Measurements from ENCODE around the gene SPAG9.

SPAG9 gene

DNA sequence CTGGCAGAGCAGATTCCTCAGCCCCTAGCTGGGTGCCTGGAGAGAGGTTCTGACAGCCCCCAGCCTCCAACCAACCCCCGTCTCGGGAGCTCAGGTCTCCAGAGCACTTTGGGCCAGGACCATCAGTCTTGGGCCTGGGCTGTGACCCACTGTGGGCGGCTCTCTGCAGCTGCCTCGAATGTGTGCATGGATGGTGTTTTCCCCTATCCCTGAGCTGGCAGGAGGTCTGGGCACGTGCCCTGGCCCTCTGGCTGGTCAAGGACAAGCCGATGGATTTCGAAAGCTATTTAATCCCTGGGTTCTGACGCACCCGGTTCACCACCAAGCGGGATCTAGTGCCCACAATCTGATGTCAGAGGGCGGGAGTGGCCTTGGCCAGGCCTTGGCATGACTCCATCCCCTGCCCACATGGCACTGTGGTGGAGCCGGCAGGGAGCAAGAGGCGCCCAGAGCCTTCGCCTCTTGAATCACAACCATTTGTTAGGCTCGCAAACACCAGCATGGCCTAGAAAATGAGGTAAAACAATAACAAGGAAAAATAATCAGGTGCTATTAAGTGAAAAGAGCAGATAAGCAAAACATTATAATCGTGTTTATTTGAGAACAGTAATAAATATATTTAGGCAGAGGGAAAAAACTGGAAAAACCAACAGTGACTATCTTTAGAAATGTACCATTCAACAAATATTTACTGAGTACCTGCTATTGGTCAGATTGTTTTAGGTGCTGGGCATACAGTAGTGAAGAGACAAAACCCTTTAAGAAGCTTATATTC lies 185.3 kb downstream of the SPAG9 start:
- peak; percentile 48 for DNase-seq

- no peak for DNase-seq
These were observed 185.9 kb downstream of the SPAG9 start for GRCh38 chr17:50934672-50935220.

DNA sequence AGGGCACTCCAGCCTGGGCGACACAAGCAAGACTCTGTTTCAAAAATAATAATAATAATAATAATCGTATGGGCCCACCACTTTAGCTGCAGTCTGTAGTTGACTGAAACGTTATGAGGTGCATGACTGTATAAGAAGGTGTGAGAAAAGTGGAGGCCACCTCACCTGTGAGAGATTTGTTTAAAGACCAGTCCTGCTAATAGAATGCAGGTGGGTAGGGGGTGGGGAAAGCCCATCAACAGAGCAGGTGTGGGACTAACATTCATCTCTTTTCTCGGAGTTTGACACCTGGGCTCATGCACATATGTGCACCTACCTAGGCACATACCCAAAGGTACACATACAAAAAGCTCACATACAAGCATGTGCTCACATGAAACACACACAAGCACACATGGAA lies 186.5 kb downstream of the SPAG9 start:
- no peak for DNase-seq

DNA sequence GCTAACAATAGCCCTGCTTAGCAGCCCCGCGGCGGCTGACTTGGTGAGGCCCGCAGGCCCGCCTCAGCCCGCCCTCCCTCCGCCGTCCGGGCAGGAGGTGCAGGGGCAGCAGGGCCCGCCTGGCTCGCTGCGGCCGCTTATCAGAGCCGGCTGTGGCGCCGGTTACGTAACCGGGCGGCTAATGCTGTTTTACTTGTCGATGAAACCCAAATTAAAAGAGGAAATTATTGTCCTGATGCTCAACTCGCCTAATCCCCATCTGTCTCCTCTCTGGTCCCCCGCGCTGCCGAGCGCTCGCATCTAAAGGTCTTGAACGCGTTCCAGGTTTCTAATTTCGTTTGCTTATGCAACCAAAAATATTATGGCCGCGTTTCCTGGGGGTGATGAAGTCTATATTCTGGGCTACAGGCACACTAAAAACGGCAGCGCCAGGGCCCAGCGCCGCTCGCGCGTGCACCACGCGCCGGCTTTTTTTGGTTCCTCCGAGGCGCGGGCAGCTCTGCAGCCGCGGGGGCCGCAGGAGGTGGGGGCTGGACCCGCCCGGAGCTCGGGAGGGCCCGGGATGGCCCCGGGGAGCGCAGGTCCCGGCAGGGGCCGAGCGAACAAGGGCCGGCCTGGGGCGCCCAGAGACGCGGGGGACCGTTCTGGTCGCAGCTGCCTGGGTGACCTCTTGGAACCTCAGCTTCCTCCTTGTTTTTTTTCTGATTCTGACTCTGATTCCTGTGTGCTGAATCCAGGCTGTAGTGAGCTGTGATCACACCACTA lies 189.3 kb downstream of the SPAG9 start:
- peak; percentile 29 for DNase-seq

DNA sequence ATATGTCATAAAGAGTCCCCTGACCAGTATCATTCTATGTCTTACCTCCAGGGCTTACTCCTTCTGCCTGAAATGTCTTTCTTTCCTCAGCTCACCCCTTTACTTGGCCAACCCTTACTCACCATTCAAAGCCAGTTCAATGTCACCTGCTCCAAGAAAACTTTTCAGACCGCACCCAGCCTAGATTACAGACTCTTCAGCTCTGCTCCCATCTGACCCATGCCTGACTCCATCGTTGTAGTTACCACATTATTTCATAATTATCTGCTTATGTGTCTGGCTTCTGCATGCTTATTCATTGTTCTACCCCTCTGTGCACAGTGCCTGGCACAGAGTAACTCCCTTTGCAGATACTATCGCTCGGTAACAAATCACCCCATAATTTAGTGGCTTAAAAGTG lies 192.0 kb downstream of the SPAG9 start:
- no peak for DNase-seq

DNA sequence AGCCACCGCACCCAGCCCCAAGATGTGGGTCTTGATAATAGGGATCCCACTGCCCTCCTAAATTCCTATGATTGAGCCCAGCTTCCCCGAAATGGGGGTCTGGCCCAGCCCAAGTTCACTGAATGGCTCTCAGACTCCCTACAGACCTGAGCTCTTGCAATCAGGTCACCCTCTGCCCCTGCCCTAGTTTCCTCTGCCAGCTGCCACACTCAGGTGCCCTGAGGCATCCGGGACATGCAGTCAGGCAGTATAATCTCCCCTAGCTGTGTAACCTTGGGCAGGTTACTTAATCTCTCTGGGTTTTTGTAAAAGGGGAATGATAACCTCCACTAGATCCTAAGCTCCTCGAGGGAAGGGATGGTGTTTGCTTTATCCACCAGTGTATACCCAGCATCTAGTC lies 193.4 kb downstream of the SPAG9 start:
- DNase-seq: no peak

- no peak for DNase-seq
These were observed 194.1 kb downstream of the SPAG9 start for GRCh38 chr17:50926523-50926922.

- DNase-seq: no peak
These were observed 195.3 kb downstream of the SPAG9 start for GRCh38 chr17:50925296-50925891.

GRCh38 chr17:50924800-50925199 lies 195.9 kb downstream of the SPAG9 start:
- no peak for DNase-seq

DNA sequence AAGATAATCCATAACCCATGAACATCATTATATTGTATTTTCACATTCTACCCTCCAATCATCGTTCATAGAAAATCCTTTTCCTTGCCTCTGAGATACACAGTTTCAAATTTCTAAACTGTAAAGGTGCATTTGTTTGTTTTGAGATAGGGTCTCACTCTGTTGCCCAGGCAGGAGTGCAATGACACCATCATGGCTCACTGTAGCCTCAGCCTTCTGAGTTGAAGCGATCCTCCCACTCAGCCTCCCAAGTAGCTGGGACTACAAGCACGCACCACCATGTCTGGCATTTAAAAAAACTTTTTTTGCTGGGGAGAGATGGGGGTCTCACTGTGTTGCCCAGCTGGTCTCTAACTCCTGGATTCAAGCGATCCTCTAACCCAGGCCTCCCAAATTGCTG lies 196.4 kb downstream of the SPAG9 start:
- DNase-seq: no peak

DNA sequence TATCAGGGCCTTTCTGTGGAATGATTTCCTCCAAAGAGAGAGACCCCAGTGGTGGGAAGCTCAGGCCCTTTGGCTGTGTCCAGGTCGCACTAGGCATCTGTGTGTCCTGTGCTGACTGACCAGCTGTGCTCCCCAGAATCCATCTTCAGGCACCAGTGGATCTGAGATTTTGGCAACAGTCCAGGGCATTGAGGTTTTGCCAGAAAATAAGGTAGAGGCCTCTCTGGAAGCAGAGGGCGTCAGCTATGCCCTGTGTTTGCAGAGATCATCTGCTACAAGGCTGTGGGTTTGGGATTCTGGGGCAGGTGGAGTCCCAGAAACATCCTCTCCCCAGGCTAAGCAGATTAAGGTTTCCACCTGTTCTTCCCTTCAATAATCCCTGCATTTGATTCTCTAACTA lies 197.1 kb downstream of the SPAG9 start:
- no peak for DNase-seq

DNA sequence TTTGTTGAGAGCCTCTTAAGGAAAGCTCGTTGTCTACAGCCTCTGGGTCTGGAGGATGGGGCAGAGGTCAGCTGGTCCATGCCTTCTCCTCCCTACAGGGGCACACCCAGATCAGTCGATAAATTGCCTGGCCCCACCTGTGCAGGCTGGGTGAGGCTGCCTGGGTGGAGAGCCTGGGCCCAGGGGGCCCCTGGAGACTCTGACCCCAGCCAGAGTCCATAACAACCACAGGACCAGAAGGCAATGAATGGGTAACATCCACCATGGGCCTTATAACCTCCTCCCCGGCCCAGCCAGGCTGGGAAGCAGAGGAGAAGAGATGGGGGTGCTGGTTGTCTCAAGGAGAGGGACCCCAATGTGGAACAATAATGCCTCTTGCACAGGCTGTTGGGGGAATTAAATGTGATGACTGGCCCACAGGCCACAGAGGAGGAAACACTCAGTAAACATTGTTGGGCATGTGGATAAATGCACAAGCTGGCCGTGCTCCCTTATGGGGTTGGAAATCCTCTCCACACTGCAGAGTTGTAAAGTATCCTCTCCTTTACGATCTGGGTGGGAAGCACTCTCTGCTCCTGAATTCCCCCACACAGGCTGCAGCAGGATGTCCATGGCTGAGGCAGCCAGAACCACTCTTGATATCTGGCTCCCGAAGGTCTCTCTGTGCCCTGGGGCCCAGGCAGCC lies 197.8 kb downstream of the SPAG9 start:
- DNase-seq: no peak

DNA sequence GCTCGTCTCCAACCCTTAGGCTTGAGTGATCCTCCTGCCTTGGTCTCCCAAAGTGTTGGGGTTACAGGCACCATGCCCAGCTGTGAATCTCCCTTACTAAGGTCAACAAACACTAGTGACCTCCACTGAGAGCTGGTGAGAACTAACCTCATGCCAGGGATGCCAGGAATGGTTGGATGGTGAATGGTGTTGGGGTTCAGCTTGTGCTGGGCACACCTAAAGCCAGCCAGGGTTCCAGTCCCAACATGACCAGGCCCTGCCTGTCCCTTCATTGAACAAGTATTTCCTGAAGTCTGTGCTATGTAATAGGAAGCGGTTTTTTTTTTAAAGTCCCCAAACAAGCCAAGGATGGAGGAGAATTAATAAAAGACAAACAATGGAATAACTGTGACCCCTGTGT lies 198.6 kb downstream of the SPAG9 start:
- no peak for DNase-seq

- no peak for DNase-seq
These were observed 199.6 kb downstream of the SPAG9 start for GRCh38 chr17:50920891-50921586.

GRCh38 chr17:50920041-50920410 lies 200.6 kb downstream of the SPAG9 start:
- no peak for DNase-seq

DNA sequence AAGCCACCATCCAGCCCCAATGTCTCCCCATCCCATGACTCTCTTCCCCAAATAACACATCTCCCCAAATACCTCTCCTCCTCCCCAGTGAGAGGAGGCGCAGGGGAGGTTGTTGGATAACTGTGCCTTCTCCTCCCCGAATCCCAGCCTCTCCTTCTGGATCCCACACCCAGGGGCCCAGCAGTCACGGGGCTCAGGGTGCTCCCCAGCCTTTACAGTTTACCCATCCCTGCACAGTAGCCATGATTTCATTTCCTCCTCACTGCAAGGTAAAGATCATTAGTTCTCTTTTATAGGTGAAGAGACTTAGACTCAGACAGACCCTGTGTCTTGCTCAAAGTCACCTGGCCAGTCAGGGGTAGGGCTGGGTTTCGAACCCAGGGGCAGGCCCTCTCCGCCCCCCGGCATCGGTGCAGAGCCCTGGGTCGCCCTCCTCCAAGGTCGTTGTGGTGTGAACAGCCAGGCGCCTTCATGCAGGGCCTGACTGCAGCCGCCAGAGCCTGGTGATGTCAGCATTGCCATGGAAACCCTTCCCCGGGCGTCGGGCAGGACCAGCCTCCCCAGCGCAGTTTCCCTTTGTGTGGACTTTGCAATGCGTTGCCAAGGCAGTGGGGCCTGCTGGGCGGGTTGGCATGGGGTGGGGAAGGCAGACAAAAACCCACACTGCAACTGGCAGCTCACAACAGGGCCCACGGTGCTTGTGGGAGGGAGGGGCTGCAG lies 201.2 kb downstream of the SPAG9 start:
- peak; percentile 75 for DNase-seq

GRCh38 chr17:50918933-50919296 lies 201.8 kb downstream of the SPAG9 start:
- no peak for DNase-seq

GRCh38 chr17:50918071-50918932 lies 202.4 kb downstream of the SPAG9 start:
- DNase-seq: no peak

DNA sequence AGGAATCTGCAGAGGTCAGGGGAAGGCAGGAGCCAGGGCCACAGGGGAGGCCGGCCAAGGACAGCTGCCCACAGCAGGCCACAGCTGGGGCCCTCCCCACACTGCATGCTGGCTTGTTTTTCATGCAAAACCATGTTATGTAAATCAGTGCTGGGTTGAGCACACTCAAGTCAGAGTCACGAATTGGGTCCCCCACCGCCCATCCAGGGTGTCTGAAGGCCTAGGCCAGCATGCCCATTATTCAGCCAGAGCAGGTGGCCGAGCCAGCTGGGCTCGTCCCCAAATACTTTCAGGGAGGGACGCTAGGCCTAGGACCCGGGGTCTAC lies 203.3 kb downstream of the SPAG9 start:
- DNase-seq: no peak

DNA sequence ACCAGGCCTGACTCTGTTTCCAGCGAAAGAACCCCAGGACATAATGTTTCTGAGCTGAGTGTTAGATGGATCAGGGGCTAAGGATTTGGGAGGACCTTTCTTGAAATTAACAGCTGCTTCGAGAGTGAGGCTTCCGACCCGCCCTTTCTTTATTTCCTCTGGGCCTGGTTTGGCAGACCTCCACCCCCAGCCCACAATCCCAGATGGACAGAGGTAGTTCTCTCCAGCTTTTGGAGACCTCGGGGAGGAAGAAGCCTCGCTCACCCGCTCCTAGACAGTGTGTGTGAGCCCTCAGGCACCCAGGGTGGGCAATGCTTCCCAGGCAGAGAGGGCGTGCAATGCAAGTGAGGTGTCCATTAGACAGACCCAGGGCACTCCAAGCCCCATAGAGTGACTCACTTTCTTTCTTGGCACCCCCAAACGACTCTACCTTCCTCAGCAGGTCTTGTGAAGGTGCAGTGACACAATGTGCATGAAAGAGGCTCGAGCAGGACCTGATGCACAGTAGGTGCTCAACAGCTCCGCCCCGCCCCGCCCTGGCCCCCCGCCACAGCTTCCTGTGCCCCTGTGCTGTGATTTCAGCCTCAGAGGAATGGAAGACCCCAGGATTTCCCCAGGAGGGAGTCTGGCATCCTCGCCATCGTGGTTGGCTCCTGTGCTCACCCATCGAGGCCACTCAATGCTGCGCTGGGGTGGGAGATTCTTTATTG lies 203.8 kb downstream of the SPAG9 start:
- DNase-seq: no peak
